Mesenchymal stem cell (in vitro differentiated cells and primary cell): ENCODE data around the gene IL18RAP.
A peak's percentile ranks its signal among the peaks of the same experiment; 100 is the strongest.

ENCODE experiments used
- DNase-seq: peaks from one replicate; pipeline ENCODE4 v3.0.0-alpha.2; 2013
- H2AFZ ChIP-seq: one replicate; pipeline ENCODE4 v1.6.1; 2013; ENCODE audit warnings: low read depth, mild to moderate bottlenecking, control low read depth, inconsistent platforms, low read length, moderate library complexity
- H2AK5ac ChIP-seq: 2 replicates; pipeline ENCODE4 v1.6.1; 2013; ENCODE audit warnings: low read length, moderate library complexity, mild to moderate bottlenecking, inconsistent platforms; ENCODE audit not compliant: severe bottlenecking
- H2BK120ac ChIP-seq: one replicate; pipeline ENCODE4 v1.6.1; 2013; ENCODE audit warnings: low read depth, mild to moderate bottlenecking, inconsistent platforms, low read length, moderate library complexity
- H2BK12ac ChIP-seq, 2 experiments: one replicate each; pipeline ENCODE4 v1.6.1; 2013; ENCODE audit warnings: inconsistent platforms in 2 of 2, low read length in 2 of 2, mild to moderate bottlenecking in 2 of 2, moderate library complexity in 2 of 2, control low read depth in 1 of 2
- H2BK15ac ChIP-seq: one replicate; pipeline ENCODE4 v1.6.1; 2013; ENCODE audit warnings: mild to moderate bottlenecking, low read depth, inconsistent platforms; ENCODE audit not compliant: poor library complexity, severe bottlenecking
- H2BK5ac ChIP-seq: 2 replicates; pipeline ENCODE4 v1.6.1; 2013; ENCODE audit warnings: low read depth, mild to moderate bottlenecking, low read length, control low read depth, inconsistent platforms; ENCODE audit not compliant: poor library complexity, severe bottlenecking
- H3K14ac ChIP-seq, 2 experiments: one replicate each; pipeline ENCODE4 v1.6.1; 2013; ENCODE audit warnings: inconsistent platforms in 2 of 2, low read length in 2 of 2, control low read depth in 1 of 2, mild to moderate bottlenecking in 1 of 2, moderate library complexity in 1 of 2
- H3K18ac ChIP-seq, 2 experiments: one replicate each; pipeline ENCODE4 v1.6.1; 2013; ENCODE audit warnings: inconsistent platforms in 2 of 2, low read length in 2 of 2, control low read depth in 1 of 2, low read depth in 1 of 2, mild to moderate bottlenecking in 1 of 2
- H3K23ac ChIP-seq, 2 experiments: one replicate each; pipeline ENCODE4 v1.6.1; 2013; ENCODE audit warnings: inconsistent platforms in 2 of 2, low read length in 2 of 2, mild to moderate bottlenecking in 2 of 2, moderate library complexity in 2 of 2, control low read depth in 1 of 2
- H3K27ac ChIP-seq: 2 replicates; pipeline ENCODE4 v1.5.1; 2013; ENCODE audit warnings: mild to moderate bottlenecking, moderate library complexity, low read length, control low read depth, inconsistent platforms; ENCODE audit not compliant: poor library complexity, severe bottlenecking
- H3K27me3 ChIP-seq, 2 experiments: 2 replicates each; pipeline versions ENCODE4 v1.6.1 to v1.7.0; 2013; ENCODE audit warnings: low read length in 2 of 2, mild to moderate bottlenecking in 2 of 2, moderate library complexity in 2 of 2, control low read depth in 1 of 2, inconsistent platforms in 1 of 2; ENCODE audit not compliant: control insufficient read depth in 1 of 2, insufficient read depth in 1 of 2
- H3K36me3 ChIP-seq, 2 experiments: 2 replicates each; pipeline versions ENCODE4 v1.6.1 to v1.7.0; 2013; ENCODE audit warnings: low read length in 2 of 2, control low read depth in 1 of 2, inconsistent platforms in 1 of 2, low read depth in 1 of 2, mild to moderate bottlenecking in 1 of 2; ENCODE audit not compliant: insufficient read depth in 2 of 2, control insufficient read depth in 1 of 2
- H3K4ac ChIP-seq, 2 experiments: one replicate each; pipeline ENCODE4 v1.6.1; 2013; ENCODE audit warnings: inconsistent platforms in 2 of 2, low read length in 2 of 2, mild to moderate bottlenecking in 2 of 2, moderate library complexity in 2 of 2, control low read depth in 1 of 2, low read depth in 1 of 2
- H3K4me1 ChIP-seq: 2 replicates; pipeline ENCODE4 v1.6.1; 2013; ENCODE audit warnings: low read depth, low read length, control low read depth; ENCODE audit not compliant: control insufficient read depth, insufficient read depth
- H3K4me2 ChIP-seq: 2 replicates; pipeline ENCODE4 v1.6.1; 2013; ENCODE audit warnings: low read length, mild to moderate bottlenecking, inconsistent platforms; ENCODE audit not compliant: poor library complexity, severe bottlenecking
- H3K4me3 ChIP-seq, 2 experiments: 2 replicates each; pipeline versions ENCODE4 v1.5.1 to v1.7.0; 2013; ENCODE audit warnings: low read length in 2 of 2, mild to moderate bottlenecking in 2 of 2, control low read depth in 1 of 2, low read depth in 1 of 2; ENCODE audit not compliant: insufficient read depth in 1 of 2
- H3K79me1 ChIP-seq: replicated peaks from 2 replicates; pipeline ENCODE4 v1.6.1; 2013; ENCODE audit warnings: mild to moderate bottlenecking, control low read depth, low read length, inconsistent platforms; ENCODE audit not compliant: poor library complexity, severe bottlenecking
- H3K9ac ChIP-seq: 2 replicates; pipeline ENCODE4 v1.7.0; 2013; ENCODE audit warnings: mild to moderate bottlenecking, low read length, moderate library complexity
- H3K9me3 ChIP-seq: 2 replicates; pipeline ENCODE4 v1.7.0; 2013; ENCODE audit warnings: mild to moderate bottlenecking, low read length; ENCODE audit not compliant: control insufficient read depth
- H4K8ac ChIP-seq: one replicate; pipeline ENCODE4 v1.6.1; 2013; ENCODE audit warnings: inconsistent platforms, mild to moderate bottlenecking, low read length, moderate library complexity
- H4K91ac ChIP-seq: one replicate; pipeline ENCODE4 v1.6.1; 2013; ENCODE audit warnings: mild to moderate bottlenecking, low read length, inconsistent platforms
- WGBS: methylation state at CpG from one replicate; pipeline ENCODE4 v1.1.7; 2013; ENCODE audit warnings: mixed read lengths; 5-methylcytosine and 5-hydroxymethylcytosine counted together

Gene IL18RAP

GRCh38 chr2:102434655-102435381, 11.9 kb downstream of the IL18RAP start:
- H3K4me2 ChIP-seq = no peak overlapping the region
- no peak overlapping the region for H4K8ac ChIP-seq
- no peak overlapping the region for H3K27ac ChIP-seq
- no peak overlapping the region for H2BK12ac ChIP-seq
- no peaks in the 10 kb centered on the region for H3K36me3 ChIP-seq
- H2AFZ ChIP-seq = no peak overlapping the region
- no peak overlapping the region for H2BK15ac ChIP-seq
- H2BK120ac ChIP-seq = no peak overlapping the region
- no peak overlapping the region for H3K14ac ChIP-seq
- H3K9me3 ChIP-seq = no peaks in the 10 kb centered on the region
- H3K4me1 ChIP-seq = no peaks in the 10 kb centered on the region
- no peak overlapping the region for H3K18ac ChIP-seq
- DNase-seq = no peak
- H3K79me1 ChIP-seq = no peaks in the 10 kb centered on the region
- no peak overlapping the region for H3K4me3 ChIP-seq
- H4K91ac ChIP-seq = no peak overlapping the region
- H3K23ac ChIP-seq = no peak overlapping the region
- no peak overlapping the region for H3K9ac ChIP-seq
- no peak overlapping the region for H2AK5ac ChIP-seq
- 90% methylated on average over 2 of the region's 2 CpGs for WGBS
- H3K27me3 ChIP-seq = peaks cover 0 to under 1% of the 10 kb centered on the region in 2 experiments
- no peak overlapping the region for H2BK5ac ChIP-seq
- no peak overlapping the region for H3K4ac ChIP-seq

GRCh38 chr2:102435741-102436140, 12.8 kb downstream of the IL18RAP start:
- no peak overlapping the region for H3K14ac ChIP-seq
- no peak overlapping the region for H4K8ac ChIP-seq
- no peak overlapping the region for H3K4me3 ChIP-seq
- WGBS = 100% methylated on average over 2 of the region's 2 CpGs
- H3K9me3 ChIP-seq = no peaks in the 10 kb centered on the region
- H3K4ac ChIP-seq = no peak overlapping the region
- H2BK15ac ChIP-seq = no peak overlapping the region
- no peaks in the 10 kb centered on the region for H3K36me3 ChIP-seq
- H3K79me1 ChIP-seq = no peaks in the 10 kb centered on the region
- H2AK5ac ChIP-seq = no peak overlapping the region
- no peak overlapping the region for H2BK12ac ChIP-seq
- H3K18ac ChIP-seq = no peak overlapping the region
- H3K4me2 ChIP-seq = no peak overlapping the region
- no peak overlapping the region for H3K9ac ChIP-seq
- no peak overlapping the region for H2BK5ac ChIP-seq
- H2BK120ac ChIP-seq = no peak overlapping the region
- H3K23ac ChIP-seq = no peak overlapping the region
- DNase-seq = no peak
- H3K27me3 ChIP-seq = peaks cover 0 to 10% of the 10 kb centered on the region in 2 experiments
- no peak overlapping the region for H2AFZ ChIP-seq
- no peaks in the 10 kb centered on the region for H3K4me1 ChIP-seq
- no peak overlapping the region for H3K27ac ChIP-seq
- H4K91ac ChIP-seq = no peak overlapping the region

- Histone ChIP-seq H3K27ac (peak overlapping the region; percentile 23), H3K9ac (no peak overlapping the region), H3K4ac (no peak overlapping the region)
Observed at GRCh38 chr2:102436323-102436722, 13.4 kb downstream of the IL18RAP start.

GRCh38 chr2:102437122-102437521, 14.2 kb downstream of the IL18RAP start:
- H4K91ac ChIP-seq = no peak overlapping the region
- H2BK5ac ChIP-seq = no peak overlapping the region
- peaks cover 0 to 11% of the 10 kb centered on the region in 2 experiments for H3K27me3 ChIP-seq
- H3K14ac ChIP-seq = no peak overlapping the region
- H2BK15ac ChIP-seq = no peak overlapping the region
- no peaks in the 10 kb centered on the region for H3K9me3 ChIP-seq
- H3K23ac ChIP-seq = no peak overlapping the region
- no peak overlapping the region for H2AFZ ChIP-seq
- no peak overlapping the region for H2BK120ac ChIP-seq
- no peak overlapping the region for H2AK5ac ChIP-seq
- H4K8ac ChIP-seq = no peak overlapping the region
- no peaks in the 10 kb centered on the region for H3K36me3 ChIP-seq
- 84% methylated on average over 4 of the region's 4 CpGs for WGBS
- no peak overlapping the region for H3K4me3 ChIP-seq
- DNase-seq = no peak
- H3K4ac ChIP-seq = no peak overlapping the region
- H3K27ac ChIP-seq = no peak overlapping the region
- H3K79me1 ChIP-seq = no peaks in the 10 kb centered on the region
- no peaks in the 10 kb centered on the region for H3K4me1 ChIP-seq
- no peak overlapping the region for H2BK12ac ChIP-seq
- H3K18ac ChIP-seq = no peak overlapping the region
- no peak overlapping the region for H3K9ac ChIP-seq
- no peak overlapping the region for H3K4me2 ChIP-seq

More at GRCh38 chr2:102436323-102436722, 13.4 kb downstream of the IL18RAP start:
- peak; percentile 90 for DNase-seq
- WGBS = no CpG with 5 or more reads among the region's 3 CpGs
- H2BK5ac ChIP-seq = no peak overlapping the region
- no peak overlapping the region for H3K4me3 ChIP-seq
- no peak overlapping the region for H3K14ac ChIP-seq
- no peak overlapping the region for H4K8ac ChIP-seq
- H3K27me3 ChIP-seq = peaks cover 0 to 11% of the 10 kb centered on the region in 2 experiments
- no peak overlapping the region for H3K23ac ChIP-seq
- H3K9me3 ChIP-seq = no peaks in the 10 kb centered on the region
- H3K18ac ChIP-seq = no peak overlapping the region
- H2BK15ac ChIP-seq = no peak overlapping the region
- H2AK5ac ChIP-seq = no peak overlapping the region
- no peak overlapping the region for H3K4me2 ChIP-seq
- no peak overlapping the region for H2BK12ac ChIP-seq
- no peak overlapping the region for H2AFZ ChIP-seq
- H3K36me3 ChIP-seq = no peaks in the 10 kb centered on the region
- no peaks in the 10 kb centered on the region for H3K79me1 ChIP-seq
- no peak overlapping the region for H4K91ac ChIP-seq
- H3K4me1 ChIP-seq = no peaks in the 10 kb centered on the region
- no peak overlapping the region for H2BK120ac ChIP-seq
